GM06990 (cell line): ENCODE measurements around the gene SLC35C1.
"Not testable (repeated sequence)": the region's sequence is repeated elsewhere in the genome, so short reads cannot be mapped to it uniquely, and the experiment has no call there.

Experiments used
- DNase-seq: peaks from one replicate; pipeline ENCODE4 v3.0.0-alpha.2; 2011; ENCODE audit not compliant: insufficient read length; ENCODE audit errors: extremely low read depth
- H3K27me3 ChIP-seq: replicated peaks from 2 replicates; pipeline ENCODE4 v1.6.0; 2011; ENCODE audit warnings: low read length; ENCODE audit not compliant: control insufficient read depth, insufficient read depth
- H3K36me3 ChIP-seq: 2 replicates; pipeline ENCODE4 v1.5.1; 2011; ENCODE audit warnings: low read length; ENCODE audit not compliant: control insufficient read depth, insufficient read depth
- H3K4me3 ChIP-seq: replicated peaks from 2 replicates; pipeline ENCODE4 v1.5.1; 2011; ENCODE audit warnings: low read depth, mild to moderate bottlenecking, control low read depth, low read length
- TF ChIP-seq, protein P1 (sequence below): IDR thresholded peaks from 2 replicates; pipeline ENCODE4 v1.5.1; 2011; ENCODE audit warnings: low read length, control low read depth, mild to moderate bottlenecking, inconsistent platforms; ENCODE audit not compliant: insufficient read depth, poor library complexity, severe bottlenecking

The SLC35C1 gene

GRCh38 chr11:45805305-45806071 lies 539 bp downstream of the SLC35C1 start:
- Histone ChIP-seq H3K27me3 (no peaks in the 10 kb centered on the region), H3K4me3 (peak overlapping the region; percentile 90), H3K36me3 (no peaks in the 10 kb centered on the region; the same call in 1 of the 2 replicates)
- TF ChIP-seq, protein P1, sequence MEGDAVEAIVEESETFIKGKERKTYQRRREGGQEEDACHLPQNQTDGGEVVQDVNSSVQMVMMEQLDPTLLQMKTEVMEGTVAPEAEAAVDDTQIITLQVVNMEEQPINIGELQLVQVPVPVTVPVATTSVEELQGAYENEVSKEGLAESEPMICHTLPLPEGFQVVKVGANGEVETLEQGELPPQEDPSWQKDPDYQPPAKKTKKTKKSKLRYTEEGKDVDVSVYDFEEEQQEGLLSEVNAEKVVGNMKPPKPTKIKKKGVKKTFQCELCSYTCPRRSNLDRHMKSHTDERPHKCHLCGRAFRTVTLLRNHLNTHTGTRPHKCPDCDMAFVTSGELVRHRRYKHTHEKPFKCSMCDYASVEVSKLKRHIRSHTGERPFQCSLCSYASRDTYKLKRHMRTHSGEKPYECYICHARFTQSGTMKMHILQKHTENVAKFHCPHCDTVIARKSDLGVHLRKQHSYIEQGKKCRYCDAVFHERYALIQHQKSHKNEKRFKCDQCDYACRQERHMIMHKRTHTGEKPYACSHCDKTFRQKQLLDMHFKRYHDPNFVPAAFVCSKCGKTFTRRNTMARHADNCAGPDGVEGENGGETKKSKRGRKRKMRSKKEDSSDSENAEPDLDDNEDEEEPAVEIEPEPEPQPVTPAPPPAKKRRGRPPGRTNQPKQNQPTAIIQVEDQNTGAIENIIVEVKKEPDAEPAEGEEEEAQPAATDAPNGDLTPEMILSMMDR: no peak
- no peak for DNase-seq

- DNase-seq: no peak
- no peaks in the 10 kb centered on the region for H3K27me3 ChIP-seq
- peak overlapping the region; percentile 90 for H3K4me3 ChIP-seq
- TF ChIP-seq, protein P1: no peak
- H3K36me3 ChIP-seq: peaks cover 4% of the 10 kb centered on the region
These were observed 1.4 kb downstream of the SLC35C1 start for GRCh38 chr11:45806072-45806933.

DNA sequence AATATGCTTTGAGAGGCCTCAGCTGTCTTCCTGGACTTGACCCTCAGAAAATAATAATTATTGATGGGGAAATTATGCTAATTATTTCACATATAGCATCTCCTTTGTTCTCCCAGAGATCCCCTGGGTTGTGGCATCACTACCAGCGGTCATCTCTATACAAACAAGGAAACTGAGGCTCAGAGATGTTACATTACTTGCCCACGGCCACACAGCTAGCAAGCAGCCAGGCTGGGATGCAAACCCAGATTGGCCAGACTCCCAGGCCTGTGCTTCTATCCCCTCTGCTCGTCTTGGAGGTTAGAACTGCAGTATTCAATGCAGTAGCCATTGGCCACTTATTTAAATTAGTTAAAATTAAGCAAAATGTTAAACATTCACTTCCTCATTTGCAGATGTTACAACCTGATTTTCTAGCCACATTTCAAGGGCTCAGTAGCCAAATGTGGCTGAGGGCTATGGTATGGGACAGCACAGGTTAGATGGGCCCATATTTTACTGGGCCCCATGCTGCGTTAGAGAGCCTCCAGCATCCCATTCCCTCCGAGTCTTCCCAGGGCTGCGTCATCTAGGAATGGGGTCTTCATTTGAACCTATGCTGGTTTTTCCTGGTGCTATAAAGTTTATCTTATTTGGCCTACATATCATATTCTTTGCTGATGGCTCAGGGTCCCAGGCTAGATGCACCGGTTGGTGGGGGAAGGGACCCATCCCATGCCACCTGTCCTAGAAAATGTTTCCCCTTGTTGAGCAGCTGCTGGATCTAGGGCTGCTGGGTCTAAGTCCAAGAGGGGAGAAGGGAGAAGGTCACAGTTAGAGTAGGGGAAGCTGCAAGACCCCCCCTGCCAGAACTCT lies 2.2 kb downstream of the SLC35C1 start:
- Histone ChIP-seq H3K36me3 (peaks cover 10% of the 10 kb centered on the region), H3K27me3 (no peaks in the 10 kb centered on the region), H3K4me3 (peak overlapping the region; percentile 90)
- TF ChIP-seq, protein P1: no peak
- no peak for DNase-seq

DNA sequence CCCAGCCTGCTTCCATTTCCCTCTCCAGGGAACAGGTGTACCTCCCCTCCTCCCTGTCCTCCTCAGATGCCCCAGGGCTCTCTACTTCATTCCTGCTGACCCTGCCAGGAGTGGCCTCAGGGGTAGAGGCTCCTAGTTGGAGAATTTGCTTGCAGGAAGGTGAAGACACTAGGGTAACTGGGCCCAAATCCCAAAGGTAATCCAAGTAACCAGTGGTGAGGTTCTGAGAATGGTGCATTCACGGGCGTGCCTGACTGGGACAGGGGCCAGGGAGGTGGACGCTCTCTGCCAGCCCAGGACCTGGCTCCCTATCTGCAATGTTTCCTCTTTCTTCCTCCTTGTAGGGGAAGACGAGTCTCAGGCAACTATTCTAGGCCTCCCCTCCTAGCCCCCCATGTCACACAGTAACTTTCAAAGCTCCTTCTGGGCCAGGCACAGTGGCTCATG lies 2.9 kb downstream of the SLC35C1 start:
- Histone ChIP-seq H3K36me3 (peaks cover 10% of the 10 kb centered on the region), H3K4me3 (no peak overlapping the region), H3K27me3 (no peaks in the 10 kb centered on the region)
- TF ChIP-seq, protein P1: no peak
- DNase-seq: no peak

DNA sequence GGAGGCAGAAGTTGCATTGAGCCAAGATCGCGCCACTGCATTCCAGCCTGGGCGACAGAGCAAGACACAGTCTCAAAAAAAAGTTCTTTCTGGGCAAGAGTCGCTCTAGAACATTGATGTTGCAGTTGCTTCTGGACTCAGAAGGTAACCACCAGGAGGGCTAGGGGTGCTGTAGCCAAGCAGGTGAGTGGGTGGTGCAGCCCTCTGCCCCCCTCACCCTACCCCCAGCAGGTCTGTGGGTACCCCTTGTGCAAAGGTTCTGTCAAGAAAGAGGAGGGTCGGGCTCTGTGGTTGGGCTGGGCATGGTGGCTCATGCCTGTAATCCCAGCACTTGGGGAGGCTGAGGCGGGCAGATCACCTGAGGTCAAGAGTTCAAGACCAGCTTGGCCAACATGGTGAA lies 3.5 kb downstream of the SLC35C1 start:
- H3K4me3 ChIP-seq: not testable (repeated sequence)

More for the DNA sequence above, 3.5 kb downstream of the SLC35C1 start:
- not testable (repeated sequence) for DNase-seq, H3K27me3 ChIP-seq, H3K36me3 ChIP-seq
